K562 (cell line): ENCODE results near the gene EPN3. TPM values are rescaled to one million over a fixed set of nuclear protein-coding genes. Genes with fewer than 3 reads are reported as not detected.

Experiments
- BHLHE40 ChIP-seq: IDR thresholded peaks from 2 replicates; pipeline ENCODE4 v1.6.1; 2011; ENCODE audit warnings: low read length, improper control_type of control experiment
- CEBPG ChIP-seq, 3 experiments: fragments of 200-800 bp in 1 of 3; sonication (Bioruptor generic) in 1 of 3; sonication (generic) in 1 of 3; formaldehyde crosslinking in 1 of 3; IDR thresholded peaks in 2 of 3; conservative IDR thresholded peaks in 1 of 3; 2 replicates each; pipeline versions ENCODE4 v1.6.1 to v1.8.0; 2016 to 2022; ENCODE audit warnings: missing compliant biosample characterization in 2 of 3, missing genetic modification characterization in 2 of 3, mild to moderate bottlenecking in 1 of 3, missing genetic modification reagents in 1 of 3
- E2F6 ChIP-seq, 2 experiments: IDR thresholded peaks; 2 replicates each; pipeline ENCODE4 v1.6.1; 2011; ENCODE audit warnings: borderline replicate concordance in 1 of 2, control low read depth in 1 of 2, low read depth in 1 of 2, low read length in 1 of 2, mild to moderate bottlenecking in 1 of 2, mixed read lengths in 1 of 2, moderate library complexity in 1 of 2; ENCODE audit not compliant: insufficient read depth in 1 of 2, insufficient read length in 1 of 2, poor library complexity in 1 of 2, severe bottlenecking in 1 of 2; ENCODE audit errors: extremely low read depth in 1 of 2
- EP400 ChIP-seq: fragments of 450-650 bp; IDR thresholded peaks from 2 replicates; pipeline ENCODE4 v1.6.1; 2017; ENCODE audit warnings: antibody characterized with exemption, mild to moderate bottlenecking, moderate library complexity
- FOXK1 ChIP-seq: sonication (generic); formaldehyde crosslinking; IDR thresholded peaks from 2 replicates; pipeline ENCODE4 v1.8.0; 2022; ENCODE audit warnings: missing genetic modification reagents, mild to moderate bottlenecking, borderline replicate concordance
- IRF1 ChIP-seq: sonication (generic); formaldehyde crosslinking; IDR thresholded peaks from 2 replicates; pipeline ENCODE4 v1.8.0; 2022; ENCODE audit warnings: missing genetic modification reagents, mild to moderate bottlenecking, borderline replicate concordance
- KLF16 ChIP-seq: IDR thresholded peaks from 2 replicates; pipeline ENCODE4 v1.6.1; 2016; ENCODE audit warnings: antibody characterized with exemption
- RBM17 ChIP-seq: fragments of 200-400 bp; formaldehyde crosslinking; IDR thresholded peaks from 2 replicates; pipeline ENCODE4 v1.6.1; 2017; ENCODE audit warnings: low read depth, mild to moderate bottlenecking, low read length, borderline replicate concordance
- RFX5 ChIP-seq: IDR thresholded peaks from 2 replicates; pipeline ENCODE4 v1.6.1; 2011; ENCODE audit warnings: low read depth, mild to moderate bottlenecking, improper control_type of control experiment, low read length
- SIRT6 ChIP-seq: IDR thresholded peaks from one replicate; pipeline ENCODE4 v1.6.1; 2012; ENCODE audit warnings: low read depth, mild to moderate bottlenecking, control low read depth, inconsistent platforms, low read length, moderate library complexity
- TAF9B ChIP-seq: fragments of 450-650 bp; IDR thresholded peaks from 2 replicates; pipeline ENCODE4 v1.6.1; 2018; ENCODE audit warnings: mild to moderate bottlenecking; ENCODE audit not compliant: partially characterized antibody
- THAP12 ChIP-seq: fragments of 250-450 bp; sonication (Bioruptor Pico); IDR thresholded peaks from 2 replicates; pipeline ENCODE4 v1.9.0; 2021; ENCODE audit warnings: mild to moderate bottlenecking, inconsistent platforms
- XRCC4 ChIP-seq: IDR thresholded peaks from one replicate; pipeline ENCODE4 v1.6.1; 2011; ENCODE audit not compliant: insufficient read depth, insufficient read length; ENCODE audit errors: extremely low read depth
- ZBTB7A ChIP-seq: IDR thresholded peaks from 2 replicates; pipeline ENCODE4 v1.6.1; 2011; ENCODE audit warnings: low read depth, mild to moderate bottlenecking, low read length, moderate library complexity, borderline replicate concordance; ENCODE audit not compliant: control insufficient read depth
- ZNF23 ChIP-seq: fragments of 250-450 bp; sonication (Bioruptor Pico); IDR thresholded peaks from 2 replicates; pipeline ENCODE4 v1.4.0; 2020; ENCODE audit warnings: mild to moderate bottlenecking
- polyA plus RNA-seq, 8 experiments: library from polyadenylated mRNA; depleted of rRNA in 4 of 8; stranded (reverse) in 5 of 8; unstranded in 3 of 8; fragments of >200 nt; fragmentation: Nextera tagmentation in 2 of 8; fragmentation: Illumina TruSeq in 1 of 8; extraction: Ambion mirVana in 2 of 8; extraction: Trizol in 1 of 8; gene quantifications; 2 replicates each; pipeline versions ENCODE4 v1.2.1 to v1.2.3, GENCODE V29; 2011 to 2014; ENCODE audit warnings: inconsistent platforms in 1 of 8, missing spikeins in 1 of 8
- total RNA-seq, 7 experiments: library from RNA; depleted of rRNA in 6 of 7; stranded (reverse); fragments of >200 nt in 6 of 7; fragmentation: Illumina TruSeq in 2 of 7; extraction: Trizol in 2 of 7; gene quantifications; 2 replicates each; pipeline versions ENCODE4 v1.2.1 to v1.2.3, GENCODE V29; 2011 to 2021; ENCODE audit warnings: low replicate concordance in 1 of 7

The EPN3 gene
- total and polyA plus RNA-seq, 9 of the 15 experiments (the other 6 are each of a cell fraction or from before 2014, with no cell fraction given): 0.16 TPM; not detected in 8

DNA sequence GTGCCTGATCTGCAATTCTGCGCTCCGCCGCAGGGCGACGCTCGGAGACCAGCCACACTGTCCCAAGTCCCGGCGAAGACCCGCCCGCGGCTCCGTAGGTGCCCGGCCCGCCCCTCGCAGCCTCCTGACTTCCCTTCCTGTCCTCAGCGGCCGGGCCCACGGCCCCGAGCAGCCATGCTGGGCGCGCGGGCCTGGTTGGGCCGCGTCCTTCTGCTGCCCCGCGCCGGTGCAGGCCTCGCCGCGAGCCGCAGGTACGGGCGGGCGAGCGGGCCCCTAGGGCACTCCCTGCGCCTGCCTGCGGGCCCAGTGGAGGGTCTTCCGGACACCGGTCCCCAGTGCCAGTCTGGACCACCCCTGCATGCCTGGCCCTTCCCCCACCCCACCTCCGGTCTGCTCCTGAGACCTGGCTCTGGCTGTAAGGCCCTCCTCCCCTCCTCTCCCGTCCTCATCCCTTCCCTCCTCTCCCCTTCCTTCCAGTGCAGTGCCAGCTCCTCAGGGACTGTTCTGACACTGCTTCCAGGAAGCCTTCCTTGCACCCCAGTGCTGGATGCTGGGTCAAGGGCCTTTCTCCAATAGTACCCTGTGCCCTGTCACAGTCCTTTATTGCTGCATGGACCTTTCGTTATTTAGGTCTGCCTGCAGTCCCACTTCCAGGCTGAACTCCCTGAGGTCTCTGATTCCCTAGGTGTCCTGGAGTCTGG, 14.7 kb downstream of the EPN3 start, which contains the start of gene SPATA20 (continued):
- TF ChIP-seq EP400 (no peak), RFX5 (no peak), FOXK1 (CRISPR knock-in tag) (no peak), KLF16 (peak; percentile 21; the same call in 1 of the 2 replicates), XRCC4 (no peak), ZNF23 (CRISPR knock-in tag) (no peak), ZBTB7A (peak; percentile 69), THAP12 (CRISPR knock-in tag) (0 out of 2 replicates have a peak, but pooled peaks have one; percentile 33), SIRT6 (no peak), BHLHE40 (peak; percentile 39; the same call in 1 of the 2 replicates), RBM17 (no peak), TAF9B (no peak), IRF1 (CRISPR knock-in tag) (no peak), CEBPG (CRISPR knock-in tag; IDR thresholded peaks at IDR 0.05) (0 out of 2 replicates have a peak, but pooled peaks have one; percentile 25), CEBPG (tag; conservative IDR thresholded peaks at IDR 0.05 in 1 of 2, IDR thresholded peaks at IDR 0.05 in 1 of 2) (no peak), E2F6 (IDR thresholded peaks at IDR 0.05; ENCODE audit: borderline replicate concordance in 1 of 2, extremely low read depth in 1 of 2, insufficient read depth in 1 of 2, insufficient read length in 1 of 2, low read depth in 1 of 2, low read length in 1 of 2, poor library complexity in 1 of 2, severe bottlenecking in 1 of 2) (peak in 1 of 2 experiments; percentile 46)
